Measurements from ENCODE around the gene TOMM6.
"Not testable (repeated sequence)": the region's sequence is repeated elsewhere in the genome, so short reads cannot be mapped to it uniquely, and the experiment has no call there.

Gene TOMM6

DNA sequence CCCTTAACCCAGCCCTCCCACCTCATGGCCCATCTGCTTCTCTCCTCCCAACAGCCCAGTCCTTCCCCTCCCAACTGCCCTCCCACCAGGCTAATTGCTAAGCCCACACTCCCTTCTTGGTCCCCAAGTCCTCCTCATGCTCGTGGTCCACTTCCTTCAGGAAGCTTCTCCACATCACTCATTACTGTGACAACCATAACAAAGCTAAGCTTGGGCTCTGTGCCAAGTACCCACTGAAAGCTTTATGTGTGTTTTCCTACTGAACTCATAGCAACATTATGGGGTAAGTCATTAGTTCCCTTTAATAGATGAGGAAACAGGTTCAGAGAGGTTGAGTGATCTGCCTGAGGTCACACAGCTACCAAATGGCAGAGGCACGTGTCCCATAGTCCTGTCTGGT is 24.0 kb upstream of the TOMM6 start:
- DNase-seq (ENCODE audit: low read depth, low spot score), result no peak

DNA sequence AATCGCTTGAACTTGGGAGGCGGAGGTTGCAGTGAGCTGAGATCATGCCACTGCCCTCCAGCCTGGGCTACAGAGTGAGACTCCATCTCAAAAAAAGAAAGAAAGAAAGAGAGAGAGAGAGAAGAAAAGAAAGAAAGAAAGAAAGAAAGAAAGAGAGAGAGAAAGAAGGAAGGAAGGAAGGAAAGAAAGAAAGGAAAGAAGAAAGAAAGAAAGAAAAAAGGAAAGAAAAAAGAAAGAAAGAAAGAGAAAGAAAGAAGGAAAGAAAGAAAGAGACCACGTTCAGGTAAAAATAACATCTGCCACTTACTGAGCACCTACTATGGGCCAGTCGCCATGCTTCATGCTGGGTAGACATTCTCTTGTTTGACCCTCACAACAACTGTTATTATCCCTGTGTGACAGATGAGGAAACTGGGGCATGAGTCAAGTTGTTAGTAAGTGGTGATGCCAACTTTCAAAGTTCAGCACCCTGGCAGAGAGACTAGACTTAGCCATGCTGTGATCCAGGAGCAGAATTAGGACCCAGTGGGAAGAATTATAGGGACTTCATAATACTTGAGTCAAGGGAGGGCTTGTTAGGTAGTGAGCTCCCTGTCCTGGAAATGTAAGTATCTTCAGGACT is 21.3 kb upstream of the TOMM6 start:
- DNase-seq (ENCODE audit: low read depth, low spot score), result not testable (repeated sequence)

DNA sequence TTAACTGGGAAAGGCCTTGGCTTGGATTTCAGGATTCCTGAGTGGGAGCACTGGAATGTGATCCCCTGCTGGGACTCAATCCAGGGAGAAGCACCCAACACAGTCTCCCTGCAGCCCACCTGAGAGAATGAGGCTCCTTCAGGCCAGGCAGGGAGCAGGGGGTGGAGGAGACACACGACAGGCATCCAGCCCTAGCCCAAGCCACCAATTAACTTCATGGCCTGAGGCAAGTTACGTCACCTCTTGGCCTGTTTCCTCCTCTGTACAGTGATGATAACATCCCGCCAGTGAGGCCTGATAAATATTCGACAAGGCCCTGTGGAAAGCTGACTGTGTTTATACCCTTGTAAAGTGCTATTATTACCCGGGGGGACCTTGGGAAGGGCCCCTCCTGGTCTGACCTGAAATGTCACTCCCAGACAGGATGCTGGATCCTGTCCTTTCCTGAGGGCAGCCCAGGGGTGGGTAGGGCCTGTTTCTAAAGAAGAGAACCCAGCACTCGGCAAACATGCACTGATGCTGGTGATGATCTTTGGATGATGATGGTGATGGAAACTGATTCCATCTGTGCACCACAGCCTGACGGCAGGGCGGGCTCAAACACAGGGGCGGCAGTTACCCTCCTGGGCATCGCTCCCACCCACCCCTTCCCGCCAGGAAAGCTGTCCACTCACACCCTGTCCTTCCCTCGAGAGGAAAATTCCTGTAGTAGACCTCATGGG is 20.2 kb upstream of the TOMM6 start:
- DNase-seq (ENCODE audit: low read depth, low spot score), result no peak

DNA sequence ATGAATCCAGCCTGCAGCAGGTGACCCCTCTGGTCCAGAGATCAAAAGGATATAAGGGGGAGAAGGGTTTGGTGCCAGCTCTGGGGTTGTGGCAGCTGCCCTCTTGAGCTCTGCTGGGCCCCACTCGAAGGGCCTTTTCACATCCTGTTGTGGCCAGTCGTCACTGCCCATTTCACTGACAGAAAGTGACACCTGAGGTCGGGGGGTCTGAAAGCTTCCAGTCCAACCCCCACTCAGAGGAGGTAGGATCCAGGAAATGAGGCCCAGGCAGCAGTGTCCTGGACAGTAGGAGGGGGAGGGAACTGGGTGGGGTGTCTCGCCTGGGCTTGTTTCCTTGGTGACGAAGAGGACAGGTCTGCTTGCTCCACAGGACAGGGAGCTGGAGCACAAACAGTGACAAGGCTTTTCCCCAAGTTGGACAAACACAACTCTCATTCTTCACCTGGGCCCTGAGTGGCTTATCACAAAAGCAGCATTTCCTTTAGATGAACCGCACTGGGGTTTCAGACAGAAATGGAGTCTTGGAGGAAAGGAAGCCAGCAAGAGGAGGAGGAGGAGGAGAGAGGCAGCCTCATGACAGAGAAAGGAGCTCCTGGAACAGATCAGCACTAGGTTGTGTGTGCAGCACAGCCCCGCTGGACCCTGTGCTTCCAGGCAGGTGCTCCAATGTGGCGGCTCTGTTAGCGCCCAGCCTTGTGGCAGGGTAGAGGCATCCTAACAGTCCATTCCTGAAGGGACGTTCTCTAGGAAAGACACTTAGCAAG is 18.8 kb upstream of the TOMM6 start:
- DNase-seq (ENCODE audit: low read depth, low spot score), result no peak

DNA sequence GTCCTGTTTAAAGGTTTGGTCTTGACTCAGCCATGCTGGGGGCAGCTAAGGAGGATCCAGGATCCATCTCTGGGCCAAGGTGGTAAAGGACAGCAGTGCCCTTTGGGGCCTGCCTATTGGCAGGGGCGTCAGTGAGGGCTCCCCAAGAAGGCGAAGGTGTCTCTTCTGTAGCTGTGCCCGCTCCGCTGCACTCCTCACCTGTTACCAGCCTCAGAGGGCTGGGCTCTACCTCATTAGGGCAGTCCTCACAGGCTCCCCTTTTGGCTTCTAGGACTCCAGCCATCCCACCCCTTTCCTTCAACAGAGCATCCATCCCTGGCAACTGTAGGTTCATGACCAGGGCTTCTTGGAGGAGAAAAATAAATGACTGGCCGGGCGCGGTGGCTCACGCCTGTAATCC is 18.1 kb upstream of the TOMM6 start:
- DNase-seq (ENCODE audit: low read depth, low spot score), result no peak

DNA sequence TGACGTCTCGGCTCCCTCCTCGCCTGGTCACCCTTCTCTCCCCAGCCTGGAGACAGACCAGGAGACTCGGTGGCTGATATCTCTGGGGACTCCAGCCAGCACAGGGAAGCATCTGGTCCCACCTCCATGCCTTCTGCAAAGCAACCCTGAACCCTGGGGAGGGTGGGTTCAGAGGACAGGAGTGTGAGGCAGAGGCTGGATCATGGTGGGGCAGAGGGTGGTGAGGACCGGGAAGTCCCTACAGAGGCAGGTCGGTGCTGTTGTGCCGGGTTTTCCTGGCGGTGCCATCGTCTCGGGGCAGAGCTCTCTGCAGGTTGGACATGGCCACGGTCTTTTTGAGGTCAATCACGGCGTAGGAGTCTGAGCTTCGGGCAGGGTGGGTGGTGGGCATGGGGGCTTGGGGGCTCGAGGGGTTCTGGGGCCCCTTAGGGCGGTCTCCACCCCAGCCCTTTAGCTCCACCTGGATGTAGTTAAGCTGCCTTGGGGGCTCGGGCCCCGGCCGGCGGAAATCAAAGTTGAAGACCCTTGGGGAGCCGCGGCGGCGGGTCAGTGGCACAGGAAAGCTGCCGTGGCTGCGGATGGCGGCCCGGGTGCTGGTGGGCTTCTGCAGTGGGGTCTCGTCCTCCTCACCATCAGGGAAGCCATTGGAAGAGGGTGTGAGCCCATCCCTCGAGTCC is 17.0 kb upstream of the TOMM6 start:
- no peak for DNase-seq (ENCODE audit: low read depth, low spot score)

DNA sequence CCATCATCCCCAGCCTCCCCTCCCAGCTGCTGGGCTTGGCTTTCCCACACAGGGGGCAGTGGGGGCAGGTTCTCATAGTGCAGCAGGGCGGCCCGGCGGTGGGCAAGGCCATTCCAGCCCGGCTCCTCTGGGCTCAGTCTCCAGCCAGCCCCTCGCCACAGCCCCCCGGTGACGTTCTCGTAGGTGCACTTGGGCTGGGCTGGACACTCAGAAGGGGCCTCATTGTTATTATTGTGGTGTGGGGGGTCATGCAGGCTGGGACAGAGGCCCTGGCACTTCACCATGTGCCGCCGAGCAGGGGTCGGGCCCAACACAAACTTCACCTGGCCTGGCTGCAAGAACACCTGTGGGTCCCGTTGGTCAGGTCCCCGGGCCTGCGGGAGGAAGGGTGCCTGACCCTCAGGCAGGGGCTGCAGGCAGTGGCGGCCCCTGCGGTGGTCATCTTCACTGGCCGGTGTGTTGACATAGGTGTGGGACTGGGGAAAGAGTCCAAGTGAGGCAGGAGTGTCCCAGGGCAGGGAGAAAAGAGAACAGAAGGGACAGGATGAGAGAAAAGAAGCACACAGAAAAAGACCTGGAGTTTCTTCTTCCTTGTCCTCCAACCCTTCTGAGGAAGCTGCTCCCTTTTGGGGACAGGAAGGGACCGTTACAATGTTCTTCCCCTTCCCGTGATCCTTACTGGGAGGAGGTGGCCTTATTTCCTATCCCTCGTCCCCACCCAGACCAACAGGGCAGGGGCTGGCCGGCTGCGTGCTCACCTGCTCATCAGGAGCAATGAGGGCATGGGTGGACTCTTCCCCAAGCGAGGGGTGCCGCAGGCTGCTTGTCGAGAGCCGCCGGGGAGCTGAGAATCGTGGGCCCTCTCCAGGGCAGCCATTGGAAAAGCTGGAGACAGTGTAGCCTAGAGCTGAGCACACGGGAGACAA is 16.2 kb upstream of the TOMM6 start:
- no peak for DNase-seq (ENCODE audit: low read depth, low spot score)

DNA sequence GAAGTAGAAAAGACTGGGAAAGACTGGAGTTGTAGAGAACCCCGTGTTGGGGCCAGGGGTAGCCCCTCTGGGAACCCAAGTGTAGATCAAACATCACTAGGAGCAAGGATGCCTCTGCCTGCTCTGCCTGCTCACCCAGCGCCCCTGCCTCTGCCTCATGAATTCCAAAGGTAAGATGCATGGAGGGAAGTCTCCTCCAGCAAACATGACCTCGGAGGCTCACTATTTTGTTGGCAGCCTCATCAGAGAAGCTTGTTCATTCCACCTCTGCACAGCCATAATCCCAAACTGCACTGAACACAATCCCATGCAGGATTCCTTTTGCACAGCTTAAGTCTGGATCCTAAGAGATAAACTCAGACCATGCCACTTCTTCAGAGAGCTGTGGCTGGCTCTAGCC is 12.7 kb upstream of the TOMM6 start:
- no peak for DNase-seq (ENCODE audit: low read depth, low spot score)

DNA sequence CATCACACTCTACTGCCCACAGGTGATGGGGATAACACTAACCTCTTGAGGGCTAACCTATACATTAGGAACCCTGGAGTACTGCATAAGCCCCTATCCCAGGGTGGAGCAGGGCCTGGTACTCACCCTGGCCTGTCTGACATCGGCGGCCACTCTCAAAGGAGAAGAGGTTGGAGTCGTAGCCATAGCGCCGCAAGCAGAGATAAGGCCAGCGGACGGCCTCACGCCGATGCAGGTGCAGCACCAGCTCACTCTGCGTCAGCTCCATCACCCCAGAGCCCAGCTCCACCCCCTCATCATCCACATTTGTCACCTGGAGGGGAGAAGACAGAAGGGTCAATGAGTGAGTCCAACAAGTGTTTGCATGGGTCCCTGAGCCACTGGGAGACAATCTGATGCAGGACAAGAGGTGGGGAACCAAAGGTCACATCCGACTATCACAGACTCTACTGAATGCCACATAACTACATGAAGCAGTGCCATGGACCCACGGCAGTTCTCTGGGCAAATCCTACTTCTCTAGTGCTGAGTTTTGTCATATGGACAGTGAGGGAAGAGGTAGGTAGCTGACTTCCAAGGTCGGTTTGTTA is 12.1 kb upstream of the TOMM6 start:
- DNase-seq (ENCODE audit: low read depth, low spot score), result no peak

DNA sequence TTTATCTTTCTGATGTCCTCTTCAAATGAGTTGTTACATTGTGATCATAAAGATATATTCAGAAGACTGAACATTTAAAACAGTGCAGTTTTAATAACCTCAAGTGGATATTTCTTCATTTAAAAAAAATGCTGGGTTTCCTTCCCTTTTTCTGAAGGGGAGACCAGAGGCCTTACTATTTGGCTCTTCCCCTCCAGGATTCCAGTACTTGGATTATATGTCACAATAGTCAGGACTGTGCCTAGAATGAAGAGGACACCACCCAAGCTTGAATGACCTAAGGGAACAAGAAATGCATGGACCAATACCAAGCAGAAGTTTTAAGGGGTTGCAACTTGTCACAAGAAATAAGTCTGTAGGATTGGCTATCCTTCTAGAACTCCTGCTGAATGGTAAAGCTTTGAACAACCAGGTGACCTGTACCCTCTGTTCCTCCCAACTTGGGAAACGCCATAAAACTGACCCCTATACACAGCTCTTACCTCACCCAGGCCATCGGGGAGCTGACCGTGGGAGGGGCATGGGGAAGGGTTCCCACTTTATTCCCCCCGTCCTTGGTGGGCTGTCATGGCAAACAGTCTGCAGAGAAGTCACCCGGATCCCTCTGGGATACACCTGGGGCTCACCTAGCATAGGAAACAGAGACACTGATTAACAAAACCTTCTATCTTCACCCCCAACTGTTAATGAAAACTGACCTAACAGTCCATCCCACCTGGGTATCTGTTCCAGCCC is 9.8 kb upstream of the TOMM6 start:
- DNase-seq (ENCODE audit: low read depth, low spot score), result no peak

DNA sequence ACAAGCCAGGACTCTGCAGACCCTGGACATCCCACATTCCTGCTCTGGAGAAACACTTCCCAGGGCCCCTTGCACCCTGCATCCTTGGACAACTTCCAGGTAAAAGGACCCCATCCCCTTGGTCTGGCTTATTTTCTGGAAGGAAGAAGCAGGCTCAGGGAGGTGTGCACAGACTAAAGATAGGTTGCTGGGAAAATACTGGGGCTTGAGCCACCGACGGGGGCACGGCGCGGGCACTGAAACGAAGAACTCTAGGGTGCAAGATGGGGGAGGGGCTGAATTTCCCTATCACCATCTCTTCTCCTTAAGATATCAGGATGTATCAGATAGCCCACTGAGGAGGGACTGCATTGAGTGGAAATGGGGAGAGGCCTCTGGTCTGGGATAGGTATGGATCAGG is 8.6 kb upstream of the TOMM6 start:
- no peak for DNase-seq (ENCODE audit: low read depth, low spot score)

DNA sequence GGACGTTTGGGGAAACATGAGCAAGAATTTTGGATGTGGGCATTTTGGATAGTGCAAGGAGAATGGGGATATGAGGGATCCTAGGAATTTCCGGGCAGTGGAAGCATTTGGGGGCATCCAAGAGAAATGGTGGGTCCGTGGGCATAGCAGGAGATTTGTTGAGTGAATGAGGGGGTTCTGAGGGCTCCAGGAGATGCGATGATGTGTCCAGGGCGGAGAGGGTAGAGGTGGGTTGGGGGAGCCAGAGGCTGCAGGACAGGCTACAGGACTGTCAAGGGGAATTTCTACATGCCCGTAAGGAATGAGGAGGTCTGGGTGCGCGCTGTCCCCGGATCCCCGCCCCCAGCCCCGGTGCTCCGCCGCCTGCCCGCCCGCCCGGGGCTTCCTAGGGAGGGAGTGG is 8.2 kb upstream of the TOMM6 start:
- DNase-seq (ENCODE audit: low read depth, low spot score), result no peak

DNA sequence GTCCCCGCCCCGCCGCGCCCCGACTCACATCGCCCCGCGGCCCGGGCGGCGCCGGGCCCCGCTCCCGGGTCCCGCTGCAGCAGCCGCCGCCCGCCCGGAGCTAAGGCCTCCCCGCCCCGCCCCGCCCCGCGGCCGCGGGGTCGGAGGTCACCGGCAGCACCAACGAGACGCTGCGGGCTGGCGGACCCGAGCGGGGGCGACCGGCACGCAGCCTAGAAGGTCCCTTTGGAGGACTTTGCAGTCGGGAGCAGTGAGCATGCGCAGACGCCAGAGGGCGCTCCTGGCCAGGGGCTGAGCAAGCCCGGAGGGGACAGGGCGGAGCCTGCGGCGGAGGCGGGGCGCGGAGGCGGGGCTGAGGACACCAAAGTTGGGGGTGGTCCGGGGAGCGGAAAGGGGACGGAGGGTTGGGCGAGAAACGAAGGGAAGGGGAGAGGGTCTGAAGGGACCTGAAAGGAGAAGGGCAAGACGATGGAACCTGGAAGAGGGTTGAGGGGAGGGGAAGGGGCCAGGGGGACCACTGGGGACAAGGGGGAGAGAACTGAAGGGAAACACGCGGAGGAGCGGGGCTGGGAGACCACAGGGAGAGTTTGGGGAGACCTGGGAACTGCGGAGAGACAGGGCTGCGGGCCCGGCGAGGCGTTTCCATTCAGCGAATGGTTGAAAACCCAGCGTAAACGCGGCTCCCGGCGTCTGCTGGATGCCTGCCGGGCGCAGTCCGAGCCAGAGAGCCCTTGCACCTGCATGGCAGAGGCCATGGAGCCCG is 7.5 kb upstream of the TOMM6 start, which contains the start of gene FRS3:
Gene FRS3 (minus strand): TSS at position 113 of the 763 bp plus-strand sequence. CDS start 2,913 bp downstream, outside the sequence.
- peak; percentile 98 for DNase-seq (ENCODE audit: low read depth, low spot score)

DNA sequence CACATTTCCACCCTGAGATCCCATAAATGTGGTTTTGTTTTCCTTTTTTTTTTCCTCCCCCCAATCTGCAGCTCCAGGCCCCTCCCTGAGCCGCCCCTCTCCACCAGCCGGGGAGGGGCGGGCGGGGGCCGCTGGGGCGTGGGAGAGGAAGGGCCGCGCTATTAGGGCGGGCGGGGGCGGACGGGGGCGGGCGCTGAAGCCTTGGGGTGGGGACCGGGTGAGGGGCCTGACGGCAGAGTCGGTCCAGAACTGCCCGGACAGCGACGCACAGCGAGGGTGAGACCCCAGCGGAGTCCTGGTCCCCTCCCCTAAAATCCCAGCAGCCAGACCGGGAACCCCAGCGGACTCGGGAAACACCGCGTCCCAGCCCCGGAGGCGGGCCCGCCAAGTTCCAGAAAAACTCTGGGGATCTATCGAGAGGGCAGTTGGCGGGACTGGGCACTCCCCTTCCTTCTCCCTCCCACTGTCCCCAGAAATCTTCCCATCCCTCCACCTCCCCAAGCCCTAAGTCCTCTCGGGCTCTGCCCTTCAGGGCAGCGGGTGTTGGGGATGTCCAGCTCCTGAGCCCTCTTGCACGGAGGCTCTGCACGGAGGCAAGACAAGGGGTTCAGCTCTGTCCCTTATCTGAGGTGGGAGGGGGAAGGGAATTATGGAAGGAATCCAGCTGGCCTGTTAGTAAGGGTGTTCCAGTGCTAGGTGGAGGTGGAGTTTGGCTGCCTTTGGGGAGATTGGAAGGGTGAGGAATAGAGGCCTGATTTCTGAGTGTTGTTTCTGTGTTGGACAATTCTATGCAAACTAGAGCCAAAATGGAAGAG is 6.7 kb upstream of the TOMM6 start, which contains the start of gene PRICKLE4:
Gene PRICKLE4 (plus strand): TSS at position 232 of the 815 bp plus-strand sequence. CDS start 2,692 bp downstream, outside the sequence.
- no peak for DNase-seq (ENCODE audit: low read depth, low spot score)

DNA sequence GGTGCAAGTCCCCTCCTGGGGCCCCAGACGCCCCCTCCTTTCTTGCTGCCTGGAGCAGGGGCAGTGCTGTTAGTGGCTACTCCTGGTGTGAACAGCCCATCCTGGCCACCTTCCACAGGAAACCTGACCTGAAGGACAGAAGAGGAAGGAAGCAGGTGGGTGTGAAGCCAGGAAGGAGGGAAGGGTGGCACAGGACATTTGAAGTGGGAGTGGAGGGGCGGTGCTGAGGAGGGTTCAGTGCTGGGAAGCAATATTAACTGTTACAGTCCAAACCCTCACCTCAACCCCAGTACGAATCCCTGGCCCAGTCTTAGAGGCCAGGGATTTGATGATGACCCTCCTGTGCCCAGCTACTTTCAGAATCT is 6.1 kb upstream of the TOMM6 start:
- no peak for DNase-seq (ENCODE audit: low read depth, low spot score)

DNA sequence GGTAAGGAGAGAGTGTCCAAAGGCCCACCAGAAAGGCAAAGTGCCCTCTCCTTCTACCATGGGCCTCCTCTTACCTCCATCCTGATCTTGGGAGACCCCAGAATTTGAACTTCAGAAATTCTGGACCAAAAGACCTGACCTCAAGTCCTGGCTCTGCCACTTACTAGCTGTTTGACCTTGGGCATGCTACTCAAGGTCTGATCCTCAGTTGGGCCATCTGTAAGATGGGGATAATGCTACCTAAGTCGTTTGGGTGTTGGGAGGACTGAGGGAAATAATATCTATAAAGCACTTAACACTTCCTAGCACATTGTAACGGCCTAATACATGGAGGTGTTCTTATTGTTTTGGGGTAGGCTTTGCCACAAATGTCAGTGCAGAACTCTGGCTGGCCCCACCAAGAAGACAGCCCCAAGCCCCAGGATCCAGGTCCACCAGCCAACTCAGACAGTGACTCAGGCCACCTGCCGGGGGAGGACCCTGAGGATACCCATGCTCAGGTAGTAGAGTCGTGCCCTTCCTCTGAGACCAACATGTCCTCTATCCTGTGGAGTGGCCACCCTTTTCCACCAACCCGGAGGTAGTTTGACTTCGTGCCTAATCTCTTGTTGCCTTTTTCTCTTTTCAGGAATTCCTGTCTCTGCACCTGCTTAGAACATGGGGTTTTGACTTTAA is 4.3 kb upstream of the TOMM6 start:
- DNase-seq (ENCODE audit: low read depth, low spot score), result no peak

DNA sequence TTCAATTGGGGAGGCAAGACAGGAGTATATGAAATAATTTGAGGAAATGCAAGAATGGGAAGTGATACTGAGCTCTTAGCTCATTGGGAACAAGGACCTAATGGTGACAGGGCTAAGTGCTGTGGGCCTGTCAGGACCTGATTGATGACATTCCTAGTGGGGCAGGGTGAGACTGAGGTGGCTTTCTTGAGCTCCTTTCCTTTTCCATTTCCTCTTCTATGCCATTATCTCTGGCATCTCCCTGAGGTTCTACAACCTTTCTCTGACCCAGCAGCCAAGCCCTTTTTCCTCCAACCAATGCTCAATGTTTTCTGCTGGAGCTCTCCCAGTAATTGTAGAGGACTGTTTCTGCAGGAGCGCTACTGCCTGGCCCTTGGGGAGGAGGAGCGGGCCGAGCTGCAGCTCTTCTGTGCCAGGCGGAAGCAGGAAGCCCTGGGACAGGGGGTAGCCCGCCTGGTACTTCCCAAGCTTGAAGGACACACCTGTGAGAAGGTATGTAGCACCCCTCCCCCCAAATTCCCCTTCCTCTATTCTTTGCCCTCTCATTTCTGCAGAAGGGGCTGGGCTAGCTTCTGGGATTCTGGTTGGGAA is 2.8 kb upstream of the TOMM6 start:
- no peak for DNase-seq (ENCODE audit: low read depth, low spot score)
